DND-41 (cell line): ENCODE data around the gene MRPS2.

Source experiments
- EZH2 ChIP-seq: IDR thresholded peaks from 3 replicates; pipeline ENCODE4 v1.6.1; 2012; ENCODE audit warnings: borderline replicate concordance, low read depth, mild to moderate bottlenecking, moderate library complexity, low read length, inconsistent platforms; ENCODE audit not compliant: severe bottlenecking
- TF ChIP-seq, protein P1 (sequence below): IDR thresholded peaks from 2 replicates; pipeline ENCODE4 v1.5.1; 2012; ENCODE audit warnings: borderline replicate concordance, low read length, moderate library complexity, mild to moderate bottlenecking; ENCODE audit not compliant: poor library complexity, severe bottlenecking; ENCODE audit errors: extremely low read depth

GRCh38 chr9:135487281-135488012, 13.0 kb upstream of the MRPS2 start:
- TF ChIP-seq, protein P1, sequence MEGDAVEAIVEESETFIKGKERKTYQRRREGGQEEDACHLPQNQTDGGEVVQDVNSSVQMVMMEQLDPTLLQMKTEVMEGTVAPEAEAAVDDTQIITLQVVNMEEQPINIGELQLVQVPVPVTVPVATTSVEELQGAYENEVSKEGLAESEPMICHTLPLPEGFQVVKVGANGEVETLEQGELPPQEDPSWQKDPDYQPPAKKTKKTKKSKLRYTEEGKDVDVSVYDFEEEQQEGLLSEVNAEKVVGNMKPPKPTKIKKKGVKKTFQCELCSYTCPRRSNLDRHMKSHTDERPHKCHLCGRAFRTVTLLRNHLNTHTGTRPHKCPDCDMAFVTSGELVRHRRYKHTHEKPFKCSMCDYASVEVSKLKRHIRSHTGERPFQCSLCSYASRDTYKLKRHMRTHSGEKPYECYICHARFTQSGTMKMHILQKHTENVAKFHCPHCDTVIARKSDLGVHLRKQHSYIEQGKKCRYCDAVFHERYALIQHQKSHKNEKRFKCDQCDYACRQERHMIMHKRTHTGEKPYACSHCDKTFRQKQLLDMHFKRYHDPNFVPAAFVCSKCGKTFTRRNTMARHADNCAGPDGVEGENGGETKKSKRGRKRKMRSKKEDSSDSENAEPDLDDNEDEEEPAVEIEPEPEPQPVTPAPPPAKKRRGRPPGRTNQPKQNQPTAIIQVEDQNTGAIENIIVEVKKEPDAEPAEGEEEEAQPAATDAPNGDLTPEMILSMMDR, result no peak
- no peak for TF ChIP-seq EZH2
